HEK293T (cell line): ENCODE measurements around the gene INPP4A.

Experiments used
- ELF4 ChIP-seq: fragments of 450-650 bp; IDR thresholded peaks from 2 replicates; pipeline ENCODE4 v1.6.1; 2017; ENCODE audit warnings: antibody characterized with exemption
- HDGF ChIP-seq: fragments of 450-650 bp; IDR thresholded peaks from 2 replicates; pipeline ENCODE4 v1.6.1; 2017; ENCODE audit warnings: antibody characterized with exemption, borderline replicate concordance
- L3MBTL2 ChIP-seq: fragments of 450-650 bp; conservative IDR thresholded peaks from 2 replicates; pipeline ENCODE4 v1.6.1; 2016; ENCODE audit warnings: mild to moderate bottlenecking
- SP1 ChIP-seq: fragments of 450-650 bp; IDR thresholded peaks from 2 replicates; pipeline ENCODE4 v1.6.1; 2017
- SUZ12 ChIP-seq: fragments of 450-650 bp; IDR thresholded peaks from 2 replicates; pipeline ENCODE4 v1.6.1; 2016; ENCODE audit warnings: mild to moderate bottlenecking
- TARDBP ChIP-seq: fragments of 450-650 bp; IDR thresholded peaks from 2 replicates; pipeline ENCODE4 v1.6.1; 2016
- ZNF384 ChIP-seq: fragments of 450-650 bp; IDR thresholded peaks from 2 replicates; pipeline ENCODE4 v1.6.1; 2016

- TF ChIP-seq SUZ12 (no peak), ELF4 (no peak), HDGF (no peak), SP1 (no peak), ZNF384 (no peak), L3MBTL2 (no peak), TARDBP (no peak)
These were observed 7.9 kb upstream of the INPP4A start for GRCh38 chr2:98436734-98437133.
